T47D (cell line): ENCODE measurements around the gene GTF3C2.
"Not testable (repeated sequence)": the region's sequence is repeated elsewhere in the genome, so short reads cannot be mapped to it uniquely, and the experiment has no call there.

Experiments used
- DNase-seq, 2 experiments: peaks; one replicate each; pipeline versions ENCODE4 v3.0.0 to v3.0.0-alpha.2; 2011 to 2012; ENCODE audit warnings: low read depth in 1 of 2, low spot score in 1 of 2
- JUND ChIP-seq: IDR thresholded peaks from 2 replicates; pipeline ENCODE4 v1.6.1; 2012; ENCODE audit warnings: low read depth
- in situ Hi-C: cut with HindIII; loops from 2 replicates; pipeline ENCODE4 v1.10.0; 2016; ENCODE audit warnings: low sequenced_read_pairs, low pct_unique_long_range_greater_than_20kb

GTF3C2 gene

GRCh38 chr2:27324720-27325119, 31.8 kb downstream of the GTF3C2 start:
- in situ Hi-C loops = no loop called here
- DNase-seq = no peak
- TF ChIP-seq JUND = no peak

DNA sequence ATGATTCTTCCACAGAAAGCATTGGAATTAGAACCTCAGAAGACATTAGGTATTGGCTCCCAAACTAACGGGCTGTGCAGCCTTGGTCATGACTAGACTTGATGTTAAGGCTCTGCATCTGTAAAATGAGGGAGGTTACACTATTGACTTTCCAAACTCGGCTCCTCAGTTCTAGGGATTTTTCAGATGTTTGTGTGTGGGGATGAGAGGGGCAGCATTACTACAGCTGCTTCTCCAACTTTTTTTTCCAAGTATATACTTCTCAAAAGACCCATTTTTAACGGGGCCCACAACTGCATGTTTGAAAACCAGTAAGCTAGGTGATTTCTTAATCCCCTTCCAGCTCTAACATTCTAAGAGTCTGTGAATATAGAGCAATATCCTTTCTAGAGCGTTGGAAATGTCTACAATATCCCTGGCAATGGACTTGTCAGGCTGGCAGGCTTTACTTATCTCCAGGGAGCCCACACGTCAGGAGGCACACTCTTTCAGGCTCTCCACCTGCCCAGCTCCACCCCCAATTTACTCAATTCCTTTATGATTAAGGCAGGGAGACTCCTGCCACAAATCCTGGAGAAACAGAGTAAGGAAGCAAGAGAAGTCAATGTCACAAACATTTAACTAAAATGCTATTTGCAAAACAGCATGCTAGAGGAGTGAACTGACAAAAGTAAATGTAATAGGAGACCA, 32.8 kb downstream of the GTF3C2 start:
- no peak for TF ChIP-seq JUND
- DNase-seq = no peak
- in situ Hi-C loops = no loop called here

DNA sequence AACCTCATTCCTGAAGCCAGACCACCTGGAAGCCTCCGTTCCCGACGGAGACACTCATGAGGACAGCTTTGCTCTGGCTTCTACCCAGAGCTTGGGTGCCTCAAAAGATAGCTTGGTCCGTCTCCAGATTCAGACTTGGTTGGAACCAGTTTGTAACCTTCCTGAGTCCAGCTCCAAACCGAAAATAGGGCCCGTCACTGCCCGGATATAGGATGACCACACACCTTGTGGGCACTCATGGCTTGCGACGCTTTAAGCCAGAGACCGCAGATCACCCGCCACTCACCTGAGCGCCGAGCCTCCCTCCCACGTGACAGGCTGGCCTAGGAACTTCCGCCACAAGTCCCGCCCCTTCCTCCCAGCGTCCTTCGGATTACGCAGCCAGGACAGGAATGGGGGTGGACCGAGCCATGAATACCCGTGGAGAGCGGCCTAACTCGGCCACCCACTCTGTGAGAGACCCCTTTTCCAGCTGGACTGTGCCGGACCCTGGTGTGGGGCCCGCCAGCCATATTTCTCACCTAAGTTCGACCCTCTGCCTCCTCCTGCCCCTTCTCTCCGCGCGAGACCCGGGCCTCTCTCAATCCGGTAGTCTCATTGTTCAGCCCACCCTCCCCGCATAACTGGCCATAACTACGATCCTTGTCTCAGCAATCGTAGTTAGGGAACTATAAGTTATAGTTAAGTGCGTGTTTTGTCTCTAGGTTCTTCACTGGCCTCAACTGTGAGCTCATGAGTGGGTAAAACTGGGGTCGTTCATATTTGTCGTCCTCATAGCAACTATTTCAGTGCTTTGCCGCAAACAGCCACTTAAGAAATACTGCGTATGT, 33.6 kb downstream of the GTF3C2 start, which contains the start of gene MPV17:
TSS of gene MPV17 (minus strand) at position 332 of the 830 bp plus-strand sequence. CDS start 580 bp downstream, outside the sequence.
- no peak for TF ChIP-seq JUND
- in situ Hi-C loops = no loop called here
- peak; percentile 88 to 91 for DNase-seq

GRCh38 chr2:27322301-27322765, 34.2 kb downstream of the GTF3C2 start:
- DNase-seq = no peak
- TF ChIP-seq JUND = no peak
- in situ Hi-C loops = no loop called here

GRCh38 chr2:27320958-27321543, 35.5 kb downstream of the GTF3C2 start:
- in situ Hi-C loops = no loop called here
- DNase-seq = peak; percentile 35 to 93
- TF ChIP-seq JUND = peak; percentile 70; the same call in 1 of the 2 replicates

- DNase-seq, in situ Hi-C loops: not testable (repeated sequence)
These were observed 36.7 kb downstream of the GTF3C2 start for GRCh38 chr2:27319839-27320238.

DNA sequence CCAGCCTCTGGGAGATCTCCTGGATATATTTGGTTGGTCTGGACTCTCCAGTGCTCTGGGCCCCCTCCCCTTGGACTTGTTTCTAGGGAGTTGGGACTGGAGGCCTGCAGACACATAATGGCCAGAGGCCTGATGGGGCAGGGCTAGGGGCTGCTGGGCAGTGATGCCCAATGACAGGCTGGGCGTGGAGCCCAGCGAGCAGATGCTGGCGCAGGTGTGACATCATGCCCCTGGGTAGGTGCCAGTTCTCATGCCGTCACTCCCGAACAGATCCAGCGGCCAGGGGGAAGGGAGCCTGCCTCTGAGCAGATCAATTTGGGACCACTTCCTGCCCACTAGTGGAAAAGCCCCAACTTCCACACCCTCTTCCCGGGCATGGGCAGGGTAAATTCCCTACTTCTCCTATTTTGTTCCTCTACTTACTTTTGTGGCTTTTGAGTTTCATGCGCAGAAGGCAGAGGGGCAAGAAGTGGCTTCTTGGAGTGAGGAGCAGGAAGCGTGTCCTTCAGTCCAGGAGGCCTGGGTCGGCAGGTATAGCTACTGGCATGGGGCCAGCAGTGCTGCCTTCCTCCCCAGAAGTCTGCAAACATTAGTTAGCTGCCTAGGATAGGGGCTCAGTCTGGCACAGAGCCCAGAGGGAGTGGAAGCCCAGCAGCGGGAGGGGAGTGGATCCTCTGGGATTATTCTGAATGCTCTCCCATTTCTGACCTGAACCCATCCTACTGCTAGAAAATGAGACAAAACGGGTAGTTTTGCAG, 39.7 kb downstream of the GTF3C2 start:
- TF ChIP-seq JUND = no peak
- in situ Hi-C loops = no loop called here
- DNase-seq = no peak

DNA sequence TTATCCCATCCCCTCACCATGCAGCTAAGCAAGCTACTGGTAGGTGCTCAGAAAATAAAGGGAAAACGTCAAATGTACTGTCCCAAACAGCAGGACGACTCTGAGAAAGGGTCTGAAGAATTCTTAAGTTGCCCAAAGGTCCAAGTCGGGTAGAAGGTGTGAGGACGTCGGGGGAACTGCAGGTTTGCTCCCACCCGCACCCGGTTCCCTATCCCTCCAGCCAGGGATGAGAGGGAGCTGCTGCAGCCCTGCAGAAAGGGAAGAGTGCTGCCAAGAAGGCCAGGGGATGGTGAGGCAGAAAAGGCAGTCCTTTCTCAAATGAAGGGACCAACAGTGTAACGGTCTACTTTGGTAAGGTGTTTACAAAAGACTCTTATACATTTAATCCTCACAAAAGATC, 41.4 kb downstream of the GTF3C2 start:
- TF ChIP-seq JUND = no peak
- no peak for DNase-seq
- in situ Hi-C loops = no loop called here

DNA sequence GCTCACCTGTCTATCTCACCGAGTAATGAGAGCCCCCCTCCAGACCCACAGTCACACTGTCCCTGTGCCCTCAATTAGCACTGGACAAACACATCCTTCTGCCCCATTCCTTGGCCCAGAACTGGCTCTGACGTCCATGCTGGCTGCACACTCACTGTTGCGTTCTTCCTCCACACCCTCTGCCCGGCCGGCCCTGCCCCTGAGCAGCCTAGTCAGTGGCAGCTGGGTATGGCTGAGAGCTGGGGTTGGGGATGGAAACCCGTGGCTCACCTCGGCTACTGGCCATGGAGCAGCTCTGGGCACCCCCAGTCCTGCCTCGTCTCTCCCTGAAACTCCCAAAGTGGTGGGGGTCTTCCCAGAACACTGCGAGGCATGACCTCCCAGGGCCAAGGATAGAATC, 41.9 kb downstream of the GTF3C2 start:
- in situ Hi-C loops = no loop called here
- no peak for DNase-seq
- TF ChIP-seq JUND = no peak

DNA sequence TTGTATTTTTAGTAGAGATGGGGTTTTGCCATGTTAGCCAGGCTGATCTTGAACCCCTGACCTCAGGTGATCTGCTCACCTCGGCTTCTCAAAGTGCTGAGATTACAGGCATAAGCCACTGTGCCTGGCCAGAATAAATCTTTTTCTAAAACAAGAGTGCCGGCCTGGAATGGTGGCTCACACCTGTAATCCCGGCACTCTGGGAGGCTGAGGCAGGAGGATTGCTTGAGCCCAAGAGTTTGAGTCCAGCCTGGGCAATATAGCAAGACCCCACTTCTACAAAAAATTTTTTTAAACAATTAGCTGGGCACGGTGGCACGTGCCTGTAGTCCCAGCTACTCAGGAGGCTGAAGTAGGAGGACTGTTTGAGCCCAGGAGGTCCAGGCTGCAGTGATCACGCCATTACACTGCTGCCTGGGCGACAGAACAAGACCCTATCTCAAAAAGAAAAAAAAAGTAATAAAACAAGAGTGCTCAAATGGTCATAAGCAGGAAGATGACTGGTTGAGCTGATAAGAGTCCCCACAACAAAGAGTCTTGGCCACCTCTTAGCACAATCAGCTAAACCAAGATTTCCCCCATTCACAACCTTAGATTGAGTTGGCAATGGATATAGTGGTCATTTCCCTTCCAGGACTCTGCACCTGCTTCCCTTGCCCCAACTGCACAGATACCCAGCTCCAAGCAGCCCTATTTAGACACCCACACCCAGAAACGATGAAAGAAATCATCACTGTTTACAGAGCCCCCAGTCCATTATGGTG, 42.5 kb downstream of the GTF3C2 start:
- no peak for TF ChIP-seq JUND
- in situ Hi-C loops = no loop called here
- no peak for DNase-seq

GRCh38 chr2:27312152-27312551, 44.4 kb downstream of the GTF3C2 start:
- no peak for TF ChIP-seq JUND
- DNase-seq = no peak
- in situ Hi-C loops = no loop called here

DNA sequence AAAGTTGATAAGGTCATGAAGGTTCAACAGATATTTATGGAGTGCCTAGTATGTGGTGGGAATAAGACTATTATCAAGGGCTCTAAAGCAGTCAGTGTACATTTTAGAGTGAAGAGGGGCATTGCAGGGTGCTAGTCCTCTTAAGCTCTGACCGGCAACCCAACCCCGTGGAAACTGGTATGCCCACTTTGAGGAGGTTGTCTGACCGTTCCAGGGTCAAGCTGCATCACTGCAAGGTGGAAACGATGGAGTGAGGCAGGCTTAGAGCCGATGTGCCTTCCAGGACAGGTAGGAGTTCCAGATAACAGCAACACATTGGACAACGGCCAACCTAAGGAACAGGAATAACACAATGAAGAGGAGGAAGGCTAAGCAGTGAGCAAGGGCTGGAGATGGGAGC, 46.9 kb downstream of the GTF3C2 start:
- in situ Hi-C loops = no loop called here
- no peak for DNase-seq
- TF ChIP-seq JUND = no peak
